ENCODE results near the gene GJB4.
A peak's percentile ranks its signal among the peaks of the same experiment; 100 is the strongest.
"Not testable (repeated sequence)": the region's sequence is repeated elsewhere in the genome, so short reads cannot be mapped to it uniquely, and the experiment has no call there.

The GJB4 gene

DNA sequence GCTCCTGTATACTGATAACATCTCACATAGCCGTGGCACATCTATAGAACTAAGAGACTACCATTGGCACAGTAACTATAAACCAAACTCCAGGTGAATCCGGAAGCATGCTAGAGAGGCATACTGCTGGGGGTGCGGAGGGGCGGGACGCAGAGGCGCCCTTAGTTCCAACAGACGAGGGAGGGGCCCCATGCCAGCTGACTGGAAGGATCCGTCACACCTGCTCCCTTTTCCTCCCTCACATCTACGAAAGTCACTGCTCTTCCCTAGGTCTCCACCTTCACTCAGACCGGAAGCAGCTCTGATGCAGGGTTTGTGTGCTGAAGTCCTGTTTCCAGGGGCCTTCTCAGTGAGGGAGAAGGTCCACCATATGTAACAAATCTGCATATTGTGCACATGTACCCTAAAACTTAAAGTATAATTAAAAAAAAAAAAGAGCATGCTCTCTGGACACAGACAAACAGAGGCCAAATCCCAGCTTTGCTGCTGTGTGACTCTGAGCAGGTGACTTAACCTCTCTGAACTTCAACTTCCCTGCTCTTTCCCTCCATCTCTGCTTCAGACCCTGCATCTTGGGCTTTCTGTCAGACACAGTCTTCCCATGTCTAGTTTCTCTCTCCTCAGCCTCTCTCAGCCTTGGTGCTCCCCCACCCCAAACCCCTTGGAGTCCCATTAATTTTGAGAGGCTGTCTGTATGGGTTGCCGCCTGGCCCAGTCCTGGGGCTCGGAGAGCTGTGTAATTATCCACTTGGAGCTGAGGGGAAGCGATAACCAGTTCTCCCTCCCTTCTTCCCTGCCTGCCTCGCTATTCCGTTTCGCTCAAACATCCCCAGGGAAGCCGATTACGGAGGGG is 12.5 kb upstream of the GJB4 start:
- DNase-seq, result no peak

DNA sequence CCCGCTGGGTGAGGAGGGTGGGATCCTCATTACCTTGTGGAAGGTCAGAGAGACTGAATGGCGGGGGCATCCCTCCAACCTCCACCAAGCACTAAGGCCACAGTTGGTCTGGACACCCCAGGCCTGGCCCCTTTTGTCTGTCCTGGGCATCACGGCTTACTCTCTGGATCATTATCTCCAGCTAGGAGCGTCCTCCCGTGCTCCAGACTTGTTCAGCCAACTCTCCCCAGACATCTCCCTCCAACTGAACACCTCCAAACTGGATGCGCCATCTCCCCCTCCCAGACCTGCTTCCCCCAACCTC is 11.9 kb upstream of the GJB4 start:
- no peak for DNase-seq

GRCh38 chr1:34749992-34750391 is 9.5 kb upstream of the GJB4 start:
- peak in 1 of 51 donors; percentile 22 for DNase-seq

DNA sequence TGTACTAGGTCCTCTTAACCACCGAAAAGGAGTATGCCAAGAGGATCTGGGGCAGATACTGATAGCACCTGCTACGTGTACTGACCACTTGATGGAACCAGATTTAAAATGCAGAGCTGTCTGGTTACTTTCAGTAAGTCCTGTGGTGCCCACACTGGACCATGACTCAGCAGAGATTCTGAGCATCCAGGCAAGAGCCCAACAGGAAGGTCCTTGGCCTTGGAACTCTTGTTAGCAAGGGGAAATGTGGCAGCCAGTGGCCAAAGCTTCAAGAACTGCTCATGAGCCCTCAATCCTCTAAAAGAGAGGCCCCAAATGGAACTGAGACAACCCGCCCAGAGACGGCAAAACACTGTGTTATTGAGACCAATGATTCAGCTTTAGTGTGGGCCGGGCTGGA is 8.9 kb upstream of the GJB4 start:
- DNase-seq, result no peak

- DNase-seq, result no peak
Observed at GRCh38 chr1:34753163-34753562, 6.4 kb upstream of the GJB4 start.

DNA sequence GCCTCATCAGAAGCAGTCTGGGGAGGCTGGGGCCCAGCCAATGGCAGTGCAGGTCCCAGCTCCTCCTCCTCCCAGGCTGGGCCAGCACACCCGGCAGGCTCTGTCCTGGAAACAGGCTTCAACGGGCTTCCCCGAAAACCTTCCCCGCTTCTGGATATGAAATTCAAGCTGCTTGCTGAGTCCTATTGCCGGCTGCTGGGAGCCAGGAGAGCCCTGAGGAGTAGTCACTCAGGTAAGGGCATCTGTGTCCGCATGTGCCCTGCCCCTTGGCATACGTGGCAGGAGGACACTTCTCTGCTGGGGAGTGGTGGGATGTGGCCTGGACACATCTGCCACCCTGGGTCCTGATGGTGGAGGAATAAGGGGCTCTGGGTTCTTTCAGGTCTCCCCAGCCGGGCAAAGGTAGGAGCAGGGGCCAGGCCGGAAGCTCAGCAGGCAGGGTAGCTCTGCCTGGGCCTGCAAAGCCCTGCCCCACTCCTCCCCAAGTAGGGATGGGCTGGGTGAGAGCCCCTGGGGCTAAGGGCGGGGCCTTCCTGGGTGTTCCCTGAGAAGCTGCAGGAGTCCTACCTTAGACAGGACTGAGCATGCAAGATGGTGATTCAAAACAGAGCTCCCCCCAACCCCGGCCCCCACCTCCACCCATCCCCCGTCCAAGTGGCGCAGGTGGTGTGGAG is 4.4 kb upstream of the GJB4 start, which contains the start of gene GJB5:
Gene GJB5 (plus strand): TSS at position 84 of the 674 bp plus-strand sequence. CDS start 2,284 bp downstream, outside the sequence.
- no peak for DNase-seq

GRCh38 chr1:34755961-34756360 is 3.6 kb upstream of the GJB4 start:
- no peak for DNase-seq

DNA sequence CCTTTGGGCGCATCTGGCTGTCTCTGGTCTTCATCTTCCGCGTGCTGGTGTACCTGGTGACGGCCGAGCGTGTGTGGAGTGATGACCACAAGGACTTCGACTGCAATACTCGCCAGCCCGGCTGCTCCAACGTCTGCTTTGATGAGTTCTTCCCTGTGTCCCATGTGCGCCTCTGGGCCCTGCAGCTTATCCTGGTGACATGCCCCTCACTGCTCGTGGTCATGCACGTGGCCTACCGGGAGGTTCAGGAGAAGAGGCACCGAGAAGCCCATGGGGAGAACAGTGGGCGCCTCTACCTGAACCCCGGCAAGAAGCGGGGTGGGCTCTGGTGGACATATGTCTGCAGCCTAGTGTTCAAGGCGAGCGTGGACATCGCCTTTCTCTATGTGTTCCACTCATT is 2.2 kb upstream of the GJB4 start:
- no peak for DNase-seq

- no peak for DNase-seq
Observed at GRCh38 chr1:34758751-34759150, 789 bp upstream of the GJB4 start.

DNA sequence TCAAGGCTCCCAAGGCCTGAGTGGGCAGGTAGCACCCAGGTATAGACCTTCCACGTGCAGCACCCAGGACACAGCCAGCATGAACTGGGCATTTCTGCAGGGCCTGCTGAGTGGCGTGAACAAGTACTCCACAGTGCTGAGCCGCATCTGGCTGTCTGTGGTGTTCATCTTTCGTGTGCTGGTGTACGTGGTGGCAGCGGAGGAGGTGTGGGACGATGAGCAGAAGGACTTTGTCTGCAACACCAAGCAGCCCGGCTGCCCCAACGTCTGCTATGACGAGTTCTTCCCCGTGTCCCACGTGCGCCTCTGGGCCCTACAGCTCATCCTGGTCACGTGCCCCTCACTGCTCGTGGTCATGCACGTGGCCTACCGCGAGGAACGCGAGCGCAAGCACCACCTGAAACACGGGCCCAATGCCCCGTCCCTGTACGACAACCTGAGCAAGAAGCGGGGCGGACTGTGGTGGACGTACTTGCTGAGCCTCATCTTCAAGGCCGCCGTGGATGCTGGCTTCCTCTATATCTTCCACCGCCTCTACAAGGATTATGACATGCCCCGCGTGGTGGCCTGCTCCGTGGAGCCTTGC is 1.7 kb downstream of the GJB4 start:
- DNase-seq, result no peak

DNA sequence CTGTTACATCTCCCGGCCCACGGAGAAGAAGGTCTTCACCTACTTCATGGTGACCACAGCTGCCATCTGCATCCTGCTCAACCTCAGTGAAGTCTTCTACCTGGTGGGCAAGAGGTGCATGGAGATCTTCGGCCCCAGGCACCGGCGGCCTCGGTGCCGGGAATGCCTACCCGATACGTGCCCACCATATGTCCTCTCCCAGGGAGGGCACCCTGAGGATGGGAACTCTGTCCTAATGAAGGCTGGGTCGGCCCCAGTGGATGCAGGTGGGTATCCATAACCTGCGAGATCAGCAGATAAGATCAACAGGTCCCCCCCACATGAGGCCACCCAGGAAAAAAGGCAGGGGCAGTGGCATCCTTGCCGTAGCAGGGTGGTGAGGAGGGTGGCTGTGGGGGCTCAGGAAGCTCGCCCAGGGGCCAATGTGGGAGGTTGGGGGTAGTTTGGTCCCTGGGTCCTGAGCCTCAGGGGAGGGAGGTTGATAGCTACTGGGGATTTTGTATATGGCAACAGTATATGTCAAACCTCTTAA is 2.3 kb downstream of the GJB4 start:
- DNase-seq, result no peak

DNA sequence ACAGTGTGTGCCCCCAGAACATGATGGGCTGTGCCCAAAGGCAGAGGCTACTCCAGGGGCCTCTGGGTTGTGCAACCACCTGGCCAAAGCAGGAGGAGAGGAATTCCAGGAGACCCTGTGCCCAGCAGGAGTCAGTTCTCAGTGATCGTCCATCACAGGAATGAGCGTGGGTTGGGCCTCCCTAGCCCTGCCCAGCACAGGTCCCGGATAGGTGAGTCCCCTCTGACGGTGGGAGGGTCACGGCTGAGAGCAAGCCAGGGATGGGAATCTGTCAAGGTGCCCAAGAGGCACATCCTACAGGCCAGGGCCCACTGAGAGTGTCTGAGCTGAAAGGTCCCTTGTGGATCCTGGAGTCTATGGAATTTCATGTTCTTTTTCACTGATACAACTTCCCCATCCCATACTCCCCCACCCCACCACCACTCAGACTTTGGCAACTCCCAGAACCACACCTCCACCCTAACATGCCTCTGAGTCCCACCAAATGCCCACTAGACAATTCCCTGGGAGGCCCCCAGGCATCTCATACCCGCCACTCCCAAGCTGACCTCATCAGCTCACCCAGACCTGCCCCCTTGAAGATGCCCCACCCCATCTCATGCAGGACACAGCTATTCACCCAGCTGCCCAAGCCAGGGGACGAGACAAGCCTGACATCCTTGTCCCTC is 3.1 kb downstream of the GJB4 start:
- no peak for DNase-seq

DNA sequence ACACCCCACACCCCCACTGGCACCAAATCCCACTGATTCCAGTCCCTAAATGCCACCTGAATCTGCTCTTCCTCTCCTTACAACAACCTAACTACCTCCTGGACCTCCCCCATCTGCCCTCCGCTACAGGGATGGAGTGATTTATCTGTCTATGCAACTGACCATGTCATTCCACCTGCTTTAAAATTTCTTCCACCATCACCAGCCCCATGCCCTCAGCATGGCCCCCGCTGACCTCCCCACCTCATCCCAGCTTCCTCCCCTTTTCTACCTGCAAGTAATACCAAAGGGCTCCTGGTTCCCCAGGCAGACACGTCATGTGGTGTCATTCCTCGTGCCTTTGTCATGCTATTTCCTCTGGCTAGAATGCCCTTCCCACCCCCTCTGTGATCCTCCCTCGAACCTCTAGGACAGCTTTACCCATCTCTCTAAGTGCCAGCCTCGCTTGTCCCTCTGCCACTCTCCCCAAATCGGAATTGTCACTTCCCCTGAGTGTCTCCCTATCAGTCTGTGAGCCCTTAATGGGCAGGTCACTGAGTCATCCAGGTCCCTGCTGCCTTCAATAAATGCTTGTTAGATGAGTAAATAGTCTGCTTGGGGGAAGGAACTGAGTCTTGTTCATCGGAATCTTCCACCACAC is 3.7 kb downstream of the GJB4 start:
- no peak for DNase-seq

- no peak for DNase-seq
Observed at GRCh38 chr1:34768856-34769255, 9.3 kb downstream of the GJB4 start.

- DNase-seq, result peak in 2 of 51 donors; percentile 31 to 57
Observed at GRCh38 chr1:34770891-34771504, 11.5 kb downstream of the GJB4 start.

DNA sequence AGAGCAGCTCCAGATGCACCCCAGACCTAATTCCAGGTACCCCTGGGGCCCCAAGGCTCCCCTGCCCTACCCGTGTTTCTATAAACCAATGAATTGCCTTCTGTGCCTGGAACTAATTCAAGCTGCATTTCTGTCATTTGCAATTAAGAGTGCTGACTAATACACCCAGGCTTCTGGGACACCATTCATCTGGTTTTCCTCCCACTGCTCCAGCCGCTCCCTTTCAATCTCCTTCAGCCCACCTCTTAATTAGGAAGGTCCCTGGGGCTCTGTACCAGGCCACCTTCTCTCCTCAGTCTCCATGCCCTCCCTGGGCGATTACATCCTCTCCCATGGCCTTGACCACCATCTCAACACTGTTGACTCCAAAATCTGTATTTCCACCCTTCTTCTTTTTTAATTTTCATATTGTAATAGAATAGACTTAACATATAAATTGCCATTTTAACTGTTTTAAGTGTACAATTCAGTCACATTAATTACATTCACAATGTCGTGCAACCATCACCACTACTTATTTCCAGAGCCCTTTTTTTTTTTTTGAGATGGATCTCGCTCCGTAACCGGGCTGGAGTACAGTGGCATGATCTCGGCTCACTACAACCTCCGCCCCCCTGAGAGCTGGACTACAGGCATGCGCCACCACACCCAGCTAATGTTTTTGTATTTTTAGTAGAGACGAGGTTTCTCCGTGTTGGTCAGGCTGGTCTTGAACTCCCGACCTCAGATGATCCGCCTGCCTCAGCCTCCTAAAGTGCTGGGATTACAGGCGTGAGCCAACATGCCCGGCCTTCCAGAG is 12.2 kb downstream of the GJB4 start:
- DNase-seq, result peak in 1 of 51 donors; percentile 37

DNA sequence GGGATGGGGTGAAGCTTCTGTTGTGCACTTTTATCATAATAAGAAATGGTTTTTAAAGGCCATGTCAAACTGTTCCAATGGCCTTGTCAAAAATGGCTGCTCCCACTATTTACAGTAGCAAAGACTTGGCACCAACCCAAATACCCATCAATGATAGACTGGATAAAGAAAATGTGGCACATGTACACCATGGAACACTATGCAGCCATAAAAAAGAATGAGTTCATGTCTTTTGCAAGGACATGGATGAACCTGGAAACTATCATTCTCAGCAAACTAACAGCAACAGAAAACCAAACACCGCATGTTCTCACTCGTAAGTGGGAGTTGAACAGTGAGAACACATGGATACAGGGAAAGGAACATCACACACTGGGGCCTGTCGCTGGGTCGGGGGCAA is 13.6 kb downstream of the GJB4 start:
- DNase-seq, result not testable (repeated sequence)

GRCh38 chr1:34774957-34775356 is 15.4 kb downstream of the GJB4 start:
- no peak for DNase-seq

DNA sequence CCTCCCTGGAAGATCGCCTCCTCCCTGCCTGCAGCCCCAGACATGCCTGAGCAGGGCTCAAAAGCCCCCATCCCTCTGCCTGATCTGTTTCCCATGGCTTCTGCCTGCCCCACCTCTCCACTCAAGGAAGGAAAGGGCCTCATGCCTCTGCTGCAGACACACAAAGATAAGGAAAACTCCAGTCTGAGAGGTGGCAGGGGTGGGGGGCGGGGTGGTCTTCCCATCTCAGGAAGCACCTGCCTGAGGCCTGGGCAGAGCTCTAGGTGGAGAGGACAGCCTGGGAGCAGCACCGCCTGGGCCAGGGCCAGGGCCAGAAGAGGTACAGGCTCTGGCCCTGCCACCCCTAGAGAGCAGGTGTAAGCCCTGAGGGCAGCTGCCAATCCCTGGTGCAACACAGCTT is 17.4 kb downstream of the GJB4 start:
- no peak for DNase-seq

Measured in hypothalamus (tissue), 51 donors.